Keratinocyte (primary cell): ENCODE data around the gene CACNA1C.

ENCODE experiments used
- EZH2 ChIP-seq: IDR thresholded peaks from one replicate; pipeline ENCODE4 v1.6.1; 2012; ENCODE audit warnings: inconsistent platforms, mild to moderate bottlenecking, low read length, moderate library complexity
- TF ChIP-seq, protein P1 (sequence below), 3 experiments: IDR thresholded peaks in 1 of 3; conservative IDR thresholded peaks in 1 of 3; optimal IDR thresholded peaks in 1 of 3; 2 replicates in 2 of 3; 3 replicates in 1 of 3; pipeline versions ENCODE3 to v1.5.1; 2011; ENCODE audit warnings: low read length in 3 of 3, mild to moderate bottlenecking in 3 of 3, moderate library complexity in 2 of 3, control low read depth in 1 of 3, inconsistent platforms in 1 of 3; ENCODE audit not compliant: insufficient read depth in 2 of 3; ENCODE audit errors: extremely low read depth in 1 of 3

DNA sequence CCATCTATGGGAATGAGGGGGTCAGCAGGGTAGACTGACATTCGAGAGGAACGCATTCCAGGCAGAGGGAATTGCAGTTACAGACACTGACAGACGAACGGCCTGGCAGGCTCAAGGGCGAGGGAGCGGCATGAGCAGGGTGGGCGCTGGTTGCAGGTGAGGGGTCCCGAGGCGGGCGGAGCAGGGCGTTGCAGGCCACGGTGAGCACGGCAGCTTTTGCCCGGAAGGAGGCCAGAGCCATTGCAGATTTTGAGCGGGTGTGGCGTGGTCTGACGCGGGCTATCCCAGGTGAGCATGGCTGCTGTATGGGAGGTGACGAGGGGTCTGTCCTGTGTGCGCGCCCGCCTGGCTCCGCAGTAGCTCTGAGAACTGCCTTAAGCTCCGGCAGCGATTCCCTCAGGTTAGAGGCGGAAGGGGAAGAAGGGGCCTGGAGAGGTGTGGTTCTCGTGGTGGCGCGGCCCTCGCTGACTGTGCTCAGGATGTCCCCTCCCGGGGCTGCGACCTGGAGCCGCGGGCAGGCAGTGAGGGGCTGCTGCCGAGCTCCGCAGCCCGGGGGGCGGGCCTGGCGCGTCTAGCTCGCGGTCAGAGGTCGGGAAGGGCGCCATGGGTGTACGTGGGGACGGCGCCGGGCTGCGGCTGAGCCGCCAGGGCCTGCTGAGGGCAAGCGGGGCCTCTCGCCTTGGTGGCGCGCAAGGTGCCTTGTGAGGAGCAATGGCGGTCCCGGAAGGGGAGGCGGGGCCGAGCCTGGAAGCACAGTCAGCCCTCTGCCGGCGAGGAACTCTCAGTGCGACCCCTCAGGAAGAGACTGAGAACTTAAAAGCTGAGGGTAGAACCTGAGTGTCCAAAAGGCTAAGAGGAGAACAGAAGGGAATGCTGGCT lies 177.1 kb downstream of the CACNA1C start:
- TF ChIP-seq, protein P1, sequence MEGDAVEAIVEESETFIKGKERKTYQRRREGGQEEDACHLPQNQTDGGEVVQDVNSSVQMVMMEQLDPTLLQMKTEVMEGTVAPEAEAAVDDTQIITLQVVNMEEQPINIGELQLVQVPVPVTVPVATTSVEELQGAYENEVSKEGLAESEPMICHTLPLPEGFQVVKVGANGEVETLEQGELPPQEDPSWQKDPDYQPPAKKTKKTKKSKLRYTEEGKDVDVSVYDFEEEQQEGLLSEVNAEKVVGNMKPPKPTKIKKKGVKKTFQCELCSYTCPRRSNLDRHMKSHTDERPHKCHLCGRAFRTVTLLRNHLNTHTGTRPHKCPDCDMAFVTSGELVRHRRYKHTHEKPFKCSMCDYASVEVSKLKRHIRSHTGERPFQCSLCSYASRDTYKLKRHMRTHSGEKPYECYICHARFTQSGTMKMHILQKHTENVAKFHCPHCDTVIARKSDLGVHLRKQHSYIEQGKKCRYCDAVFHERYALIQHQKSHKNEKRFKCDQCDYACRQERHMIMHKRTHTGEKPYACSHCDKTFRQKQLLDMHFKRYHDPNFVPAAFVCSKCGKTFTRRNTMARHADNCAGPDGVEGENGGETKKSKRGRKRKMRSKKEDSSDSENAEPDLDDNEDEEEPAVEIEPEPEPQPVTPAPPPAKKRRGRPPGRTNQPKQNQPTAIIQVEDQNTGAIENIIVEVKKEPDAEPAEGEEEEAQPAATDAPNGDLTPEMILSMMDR (optimal IDR thresholded peaks at IDR 0.05 in 1 of 3, IDR thresholded peaks at IDR 0.05 in 1 of 3, conservative IDR thresholded peaks at IDR 0.05 in 1 of 3; ENCODE audit: extremely low read depth in 1 of 3, insufficient read depth in 2 of 3, low read length in 3 of 3), result no peak
- no peak for TF ChIP-seq EZH2
